Measurements from ENCODE around the gene DIAPH2. TPM values are rescaled to one million over a fixed set of nuclear protein-coding genes. Genes with fewer than 3 reads are reported as not detected.
"Not testable (repeated sequence)": the region's sequence is repeated elsewhere in the genome, so short reads cannot be mapped to it uniquely, and the experiment has no call there.

DIAPH2 gene
- total RNA-seq, 2 donors from 2014 or later = 21.5 to 51.8 TPM

DNA sequence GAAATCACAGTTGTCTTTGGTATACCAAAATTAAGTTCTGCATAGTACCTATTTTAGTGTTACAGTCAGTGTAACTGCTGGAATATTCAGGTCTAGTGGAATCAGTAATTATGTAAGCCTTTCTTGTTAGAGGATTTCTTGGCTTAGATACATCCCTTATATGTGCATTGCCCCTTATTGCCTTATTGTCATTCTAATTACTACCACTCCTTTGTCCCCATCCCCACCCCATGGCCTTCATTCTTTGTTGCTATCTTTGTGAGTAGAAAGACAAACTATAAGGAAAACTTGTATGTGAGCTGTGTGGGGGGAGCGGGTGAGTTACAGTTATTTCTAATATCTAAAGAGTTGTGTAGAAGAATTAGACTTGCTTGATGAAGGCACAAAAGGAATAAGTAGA lies 162.2 kb downstream of the DIAPH2 start:
- no peak for TF ChIP-seq CTCF (conservative IDR thresholded peaks at IDR 0.05)
- Mint-ChIP-seq H3K27ac (no peak overlapping the region), H3K9me3 (no peaks in the 10 kb centered on the region), H3K4me3 (no peak overlapping the region), H3K27me3 (ENCODE audit: insufficient read depth) (no peaks in the 10 kb centered on the region), H3K4me1 (peaks cover 41% of the 10 kb centered on the region), H3K36me3 (ENCODE audit: low read depth) (no peaks in the 10 kb centered on the region)
- Histone ChIP-seq H3K36me3 (ENCODE audit: control insufficient read depth, insufficient read depth, low read length) (no peaks in the 10 kb centered on the region), H3K9ac (ENCODE audit: extremely low read depth, low read length, poor library complexity, severe bottlenecking) (no peak overlapping the region), H3K9me3 (ENCODE audit: control insufficient read depth, low read length) (no peaks in the 10 kb centered on the region), H3K4me3 (ENCODE audit: low read length) (no peak overlapping the region), H3K27ac (ENCODE audit: low read depth, low read length) (no peak overlapping the region), H3K27me3 (ENCODE audit: control insufficient read depth, insufficient read depth, low read length, poor library complexity, severe bottlenecking) (no peaks in the 10 kb centered on the region), H3K4me1 (ENCODE audit: control insufficient read depth, insufficient read depth, low read length) (no peaks in the 10 kb centered on the region)
- no peak for DNase-seq
- WGBS, 2 experiments (ENCODE audit: insufficient coverage in 1 of 2, insufficient read length in 1 of 2) = 67 to 92% methylated on average over 1 of the region's 1 CpG

- not testable (repeated sequence) for H3K36me3 ChIP-seq (ENCODE audit: control insufficient read depth, insufficient read depth, low read length); H3K27ac ChIP-seq (ENCODE audit: low read depth, low read length); DNase-seq; H3K9me3 ChIP-seq (ENCODE audit: control insufficient read depth, low read length); H3K27me3 ChIP-seq (ENCODE audit: control insufficient read depth, insufficient read depth, low read length, poor library complexity, severe bottlenecking); H3K4me3 Mint-ChIP-seq; H3K9me3 Mint-ChIP-seq; H3K9ac ChIP-seq (ENCODE audit: extremely low read depth, low read length, poor library complexity, severe bottlenecking); H3K4me1 ChIP-seq (ENCODE audit: control insufficient read depth, insufficient read depth, low read length); H3K36me3 Mint-ChIP-seq (ENCODE audit: low read depth); H3K27me3 Mint-ChIP-seq (ENCODE audit: insufficient read depth); H3K27ac Mint-ChIP-seq; H3K4me3 ChIP-seq (ENCODE audit: low read length)
- 98% methylated on average over 4 of the region's 4 CpGs; no CpG with 5 or more reads in 1 of the 2 experiments for WGBS, 2 experiments (ENCODE audit: insufficient coverage in 1 of 2, insufficient read length in 1 of 2)
- H3K4me1 Mint-ChIP-seq = peaks cover 17% of the 10 kb centered on the region
These were observed 174.8 kb downstream of the DIAPH2 start for GRCh38 chrX:96859422-96859821.

DNA sequence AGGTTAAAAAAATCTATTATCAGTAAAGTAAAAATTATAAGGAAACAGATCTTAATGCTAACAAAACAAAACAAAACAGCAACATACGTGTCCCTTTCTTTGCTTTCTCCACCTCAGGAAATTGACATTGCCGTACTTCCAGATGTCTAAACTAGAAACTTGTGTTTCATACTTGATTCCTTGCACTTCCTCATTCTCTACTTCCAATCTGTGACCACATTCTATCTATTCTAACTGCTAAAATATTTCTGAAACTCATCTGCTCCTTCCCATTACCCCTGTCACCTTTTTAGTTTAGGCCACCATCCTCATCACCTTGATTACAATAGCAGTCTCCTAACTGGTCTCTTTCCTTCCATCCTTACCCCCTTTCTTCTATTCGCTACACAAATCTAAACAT lies 176.6 kb downstream of the DIAPH2 start:
- no peak for TF ChIP-seq CTCF (conservative IDR thresholded peaks at IDR 0.05)
- Mint-ChIP-seq H3K27ac (no peak overlapping the region), H3K4me1 (peaks cover 13% of the 10 kb centered on the region), H3K36me3 (ENCODE audit: low read depth) (no peaks in the 10 kb centered on the region), H3K27me3 (ENCODE audit: insufficient read depth) (no peaks in the 10 kb centered on the region), H3K9me3 (peaks cover 2% of the 10 kb centered on the region), H3K4me3 (no peak overlapping the region)
- Histone ChIP-seq H3K4me1 (ENCODE audit: control insufficient read depth, insufficient read depth, low read length) (no peaks in the 10 kb centered on the region), H3K27me3 (ENCODE audit: control insufficient read depth, insufficient read depth, low read length, poor library complexity, severe bottlenecking) (no peaks in the 10 kb centered on the region), H3K27ac (ENCODE audit: low read depth, low read length) (no peak overlapping the region), H3K9ac (ENCODE audit: extremely low read depth, low read length, poor library complexity, severe bottlenecking) (no peak overlapping the region), H3K9me3 (ENCODE audit: control insufficient read depth, low read length) (no peaks in the 10 kb centered on the region), H3K4me3 (ENCODE audit: low read length) (no peak overlapping the region), H3K36me3 (ENCODE audit: control insufficient read depth, insufficient read depth, low read length) (no peaks in the 10 kb centered on the region)
- WGBS, 2 experiments (ENCODE audit: insufficient coverage in 1 of 2, insufficient read length in 1 of 2) = 83 to 97% methylated on average over 1 to 3 of the region's 3 CpGs
- DNase-seq = no peak

- WGBS, 2 experiments (ENCODE audit: insufficient coverage in 1 of 2, insufficient read length in 1 of 2) = 91 to 94% methylated on average over 3 to 4 of the region's 4 CpGs
- Histone ChIP-seq H3K9me3 (ENCODE audit: control insufficient read depth, low read length) (no peaks in the 10 kb centered on the region), H3K4me1 (ENCODE audit: control insufficient read depth, insufficient read depth, low read length) (no peaks in the 10 kb centered on the region), H3K27me3 (ENCODE audit: control insufficient read depth, insufficient read depth, low read length, poor library complexity, severe bottlenecking) (no peaks in the 10 kb centered on the region), H3K4me3 (ENCODE audit: low read length) (no peak overlapping the region), H3K27ac (ENCODE audit: low read depth, low read length) (no peak overlapping the region), H3K36me3 (ENCODE audit: control insufficient read depth, insufficient read depth, low read length) (no peaks in the 10 kb centered on the region), H3K9ac (ENCODE audit: extremely low read depth, low read length, poor library complexity, severe bottlenecking) (no peak overlapping the region)
- Mint-ChIP-seq H3K9me3 (peaks cover 2% of the 10 kb centered on the region), H3K27me3 (ENCODE audit: insufficient read depth) (no peaks in the 10 kb centered on the region), H3K4me1 (peaks cover 12% of the 10 kb centered on the region), H3K4me3 (no peak overlapping the region), H3K36me3 (ENCODE audit: low read depth) (no peaks in the 10 kb centered on the region), H3K27ac (no peak overlapping the region)
- TF ChIP-seq CTCF (conservative IDR thresholded peaks at IDR 0.05) = no peak
- DNase-seq = no peak
These were observed 177.0 kb downstream of the DIAPH2 start for GRCh38 chrX:96861661-96862060.
